Right renal cortex interstitium (tissue), 3 donors: Measurements from ENCODE around the gene SNX8. TPM values are rescaled to one million over a fixed set of nuclear protein-coding genes. Genes with fewer than 3 reads are reported as not detected.

Source experiments
- DNase-seq, 3 donors: peaks; one replicate each; pipeline ENCODE4 v3.0.0-alpha.2; 2013; ENCODE audit warnings: low read depth in 3 of 3, low spot score in 2 of 3
- polyA plus RNA-seq, 3 donors: library from polyadenylated mRNA; unstranded; fragments of 120-200 nt; gene quantifications; one replicate each; pipeline ENCODE4 v1.2.1, GENCODE V29; 2013; ENCODE audit not compliant: insufficient read length in 3 of 3

SNX8 gene
- polyA plus RNA-seq, 3 donors = 37.1 to 44.0 (median 37.6) TPM

DNA sequence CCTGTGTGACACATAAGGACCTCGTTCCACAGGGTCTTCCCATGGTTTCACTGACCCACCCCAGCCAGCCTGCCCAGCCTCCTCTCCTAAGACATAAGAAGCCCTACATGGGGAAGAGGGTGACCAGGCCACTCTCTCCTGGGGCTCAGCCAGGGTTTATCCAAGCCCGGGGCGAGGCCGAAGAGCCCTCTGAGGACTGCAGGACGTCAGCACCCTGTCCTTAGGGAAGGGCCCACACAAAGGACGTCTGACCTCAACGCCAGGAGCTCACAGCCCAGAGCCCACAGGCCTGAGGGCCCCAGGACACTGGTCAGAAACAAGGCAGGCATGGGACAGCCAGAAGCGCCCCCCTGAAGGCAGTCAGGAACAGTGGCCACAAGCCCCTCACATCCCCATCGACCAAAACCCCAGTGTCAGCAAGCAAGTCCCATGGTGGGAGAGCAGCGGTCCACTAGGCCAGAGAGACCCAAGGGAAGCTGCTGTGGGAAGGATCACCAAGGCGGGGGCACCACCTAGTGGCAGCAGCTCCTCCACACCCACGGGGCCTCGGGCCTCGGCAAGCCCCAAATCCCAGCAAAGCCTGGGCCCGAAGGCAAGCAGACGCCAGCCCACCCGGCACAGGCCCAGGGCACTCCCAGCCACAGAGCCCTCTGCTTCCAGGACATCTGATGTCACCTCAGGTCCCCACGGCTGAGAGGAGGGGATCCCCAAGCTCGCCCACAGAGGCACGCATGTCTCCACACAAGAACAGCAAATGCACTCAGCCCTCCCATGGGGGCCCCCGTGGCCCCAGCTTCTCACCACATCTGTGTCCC, 104.9 kb downstream of the SNX8 start:
- DNase-seq = no peak

DNA sequence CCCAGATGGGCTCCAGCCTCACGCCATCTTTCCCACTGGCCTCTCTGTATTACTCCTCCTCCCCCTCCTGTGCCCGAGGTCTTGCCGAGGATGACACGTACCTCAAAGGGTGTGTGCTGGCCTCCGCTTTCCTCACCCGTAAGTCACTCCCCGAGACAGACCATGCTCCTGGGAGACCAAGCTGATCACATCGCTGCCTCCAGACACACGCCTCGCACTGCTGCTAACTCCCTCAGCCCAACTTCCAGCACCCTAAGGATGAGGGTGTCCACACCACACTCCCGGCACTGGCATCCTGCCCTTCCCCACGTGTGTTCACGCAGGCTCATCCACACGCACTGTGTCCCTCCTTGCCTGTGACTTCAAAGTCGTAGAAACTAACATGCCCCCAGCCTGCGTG, 105.5 kb downstream of the SNX8 start:
- DNase-seq = no peak

DNA sequence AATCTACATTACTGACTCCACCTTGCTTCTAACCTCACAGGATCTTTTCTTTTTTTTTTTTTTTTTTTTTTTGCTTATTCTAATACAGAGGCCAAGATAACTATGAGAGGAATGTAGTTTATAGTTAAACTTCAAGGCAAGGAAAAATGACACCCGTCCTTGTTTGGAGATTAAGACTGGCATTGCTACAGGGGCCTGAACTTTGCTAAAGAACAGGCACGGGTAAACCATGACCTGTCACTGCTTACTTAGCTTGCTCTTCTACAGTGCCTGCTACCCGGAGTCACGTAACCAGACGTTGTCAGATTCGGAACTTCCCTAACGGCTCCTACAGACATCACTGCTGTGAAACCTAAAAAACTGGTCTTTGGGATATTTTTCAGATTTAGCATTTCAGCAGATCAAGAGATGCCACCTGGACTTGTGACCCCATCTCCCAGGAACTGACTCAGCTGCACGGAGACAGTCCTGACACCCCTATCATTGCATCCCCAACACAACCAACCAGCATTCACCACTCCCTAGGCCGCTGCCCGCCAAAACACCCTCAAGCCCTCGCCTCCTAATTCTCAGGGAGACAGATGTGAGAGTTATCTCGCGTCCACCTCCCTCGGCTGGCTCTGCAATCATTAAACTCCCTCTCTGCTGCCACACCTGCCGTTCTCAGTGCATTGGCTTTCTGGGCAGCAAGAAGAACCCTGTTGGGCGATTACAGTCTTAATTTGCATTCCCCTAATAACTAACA, 109.0 kb downstream of the SNX8 start:
- DNase-seq = no peak

DNA sequence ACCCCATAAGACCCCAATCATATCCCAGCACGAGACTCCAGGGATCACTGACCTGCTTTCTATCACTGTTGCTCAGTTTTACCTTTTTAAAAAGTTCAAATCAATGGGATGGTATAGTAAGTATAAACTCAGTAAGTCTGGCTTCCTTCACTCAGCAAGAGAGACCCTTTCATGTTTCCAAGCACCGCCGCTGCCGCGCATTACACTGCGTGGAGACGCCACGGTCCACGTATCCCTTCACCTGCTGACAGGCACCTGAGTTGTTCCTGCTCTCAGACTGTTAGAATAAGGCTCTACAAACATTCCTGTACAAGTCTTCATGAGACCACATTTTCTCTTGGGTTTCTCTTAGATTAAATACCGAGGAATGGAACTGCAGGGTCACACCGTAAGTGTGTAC, 109.8 kb downstream of the SNX8 start:
- no peak for DNase-seq

DNA sequence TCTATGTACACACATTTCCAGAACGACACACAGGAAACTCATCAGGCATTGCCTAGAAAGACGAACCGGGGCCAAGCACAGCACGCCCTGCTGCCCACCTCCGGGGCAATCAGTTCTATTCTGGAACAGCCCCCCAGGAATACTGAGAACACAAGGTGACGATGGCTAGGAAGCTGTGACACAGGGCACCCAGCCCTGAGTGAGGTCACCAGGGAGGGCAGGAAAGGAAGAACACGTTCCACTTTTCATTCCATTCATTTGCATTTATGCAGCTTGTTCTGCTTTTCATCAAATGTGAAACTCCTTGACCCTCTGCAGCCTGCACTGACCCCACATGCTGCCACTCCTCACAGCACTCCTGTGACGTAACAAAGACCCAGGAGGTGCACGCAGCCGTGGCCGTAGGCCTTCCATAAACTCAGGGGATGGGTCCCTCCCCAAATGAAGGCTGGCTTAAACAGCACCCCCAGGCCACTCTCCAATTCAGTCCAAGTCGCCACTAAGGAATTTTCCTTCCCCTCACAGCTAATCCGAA, 110.4 kb downstream of the SNX8 start:
- no peak for DNase-seq

DNA sequence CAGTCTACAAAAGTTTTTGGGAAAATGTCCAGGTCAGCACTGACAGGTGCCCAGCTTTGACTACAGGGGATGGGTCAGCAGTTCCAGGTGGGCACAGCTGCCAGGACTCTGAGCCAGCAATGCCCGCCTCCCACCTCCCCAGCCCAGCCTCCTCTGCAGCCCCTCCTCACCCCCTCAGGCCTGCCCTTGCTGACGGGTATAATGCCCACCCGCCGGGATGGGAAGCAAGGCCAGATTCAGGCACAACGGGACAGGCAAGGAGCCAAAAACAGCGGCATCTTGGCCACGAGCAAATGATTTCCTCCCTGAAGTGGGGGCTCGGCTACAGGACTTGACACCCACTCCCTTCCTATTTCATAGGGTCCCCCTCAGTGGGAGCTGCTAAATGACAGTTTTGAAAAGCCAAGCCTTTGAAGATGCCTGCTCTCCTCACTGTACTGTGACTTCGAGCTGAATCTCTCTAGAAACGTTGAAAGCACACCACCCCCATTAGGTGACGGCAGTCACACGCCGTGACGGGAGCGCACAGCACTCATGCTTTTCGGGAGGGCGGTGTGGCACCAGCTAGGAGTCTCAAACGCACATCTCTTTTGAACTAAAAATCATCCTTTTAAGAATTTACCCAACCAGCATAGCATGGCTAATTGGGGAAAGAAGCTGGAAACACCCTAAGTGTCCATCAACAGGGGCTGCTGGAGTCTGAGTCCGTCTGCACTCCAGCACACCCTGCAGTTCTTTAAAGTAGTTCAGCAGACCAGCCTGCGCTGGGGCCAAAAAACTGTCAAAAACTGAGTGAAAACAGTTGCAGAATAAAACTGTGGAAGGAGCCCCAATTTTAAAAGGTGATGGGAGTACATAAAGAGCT, 111.1 kb downstream of the SNX8 start:
- DNase-seq = no peak

DNA sequence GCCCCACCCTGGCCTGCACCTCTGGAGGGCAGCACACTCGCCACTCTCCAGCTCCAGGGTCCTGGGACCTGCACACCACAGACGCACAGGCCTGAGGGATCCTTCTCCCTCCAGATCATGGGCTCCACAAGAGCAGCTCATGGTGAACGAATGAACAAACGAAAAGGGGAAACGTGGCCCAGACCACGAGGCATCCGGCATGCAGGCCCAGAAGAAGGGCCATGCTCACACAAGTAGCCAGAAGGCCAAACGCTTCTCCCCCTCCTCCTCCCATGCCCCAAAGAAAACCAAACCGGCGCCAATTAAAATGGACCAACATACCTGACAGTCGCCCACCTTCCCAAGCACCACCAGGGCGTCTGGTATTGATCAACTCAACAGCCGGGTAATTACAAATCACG, 111.9 kb downstream of the SNX8 start:
- DNase-seq = no peak

Other genes with a start within 250 kb of the SNX8 start
- gene MAD1L1, start 81.5 kb downstream of the SNX8 start, polyA plus RNA-seq = 10 to 100 TPM; 22.9 to 26.0 (median 25.1) TPM
- 10 to 100 TPM; 36.9 to 41.3 (median 40.2) TPM for gene MRM2, start 72.2 kb downstream of the SNX8 start, polyA plus RNA-seq
- 10 to 100 TPM; 18.9 to 19.8 (median 19.0) TPM for gene NUDT1, start 72.2 kb downstream of the SNX8 start, polyA plus RNA-seq
- 100 to 1,000 TPM; 153 to 173 (median 163) TPM for gene EIF3B, start 40.4 kb upstream of the SNX8 start, polyA plus RNA-seq
- 1 to 10 TPM; 6.8 to 9.8 (median 8.5) TPM for gene CHST12, start 89.2 kb upstream of the SNX8 start, polyA plus RNA-seq
- not detected for gene GRIFIN, start 162.0 kb upstream of the SNX8 start, polyA plus RNA-seq
- gene LFNG, start 205.3 kb upstream of the SNX8 start, polyA plus RNA-seq = 10 to 100 TPM; 25.3 to 31.0 (median 30.7) TPM
- 10 to 100 TPM; 18.7 to 22.9 (median 20.3) TPM for gene BRAT1, start 241.1 kb upstream of the SNX8 start, polyA plus RNA-seq
- 10 to 100 TPM; 19.2 to 21.2 (median 21.2) TPM for gene IQCE, start 244.5 kb upstream of the SNX8 start, polyA plus RNA-seq